Forelimb muscle (tissue), 1 donor: Measurements from ENCODE around the gene ETV7. TPM values are rescaled to one million over a fixed set of nuclear protein-coding genes. Genes with fewer than 3 reads are reported as not detected.
A peak's percentile ranks its signal among the peaks of the same experiment; 100 is the strongest.
"Not testable (repeated sequence)": the region's sequence is repeated elsewhere in the genome, so short reads cannot be mapped to it uniquely, and the experiment has no call there.

Experiments
- DNase-seq: peaks from one replicate; pipeline ENCODE4 v3.0.0-alpha.2; 2013; ENCODE audit warnings: low read depth
- polyA plus RNA-seq: library from polyadenylated mRNA; unstranded; fragments of 120-200 nt; gene quantifications from one replicate; pipeline ENCODE4 v1.2.1, GENCODE V29; 2013; ENCODE audit not compliant: insufficient read length

Gene ETV7
- polyA plus RNA-seq, 1 donor: not detected

- no peak for DNase-seq
These were observed 22.6 kb downstream of the ETV7 start for GRCh38 chr6:36364669-36365479.

DNA sequence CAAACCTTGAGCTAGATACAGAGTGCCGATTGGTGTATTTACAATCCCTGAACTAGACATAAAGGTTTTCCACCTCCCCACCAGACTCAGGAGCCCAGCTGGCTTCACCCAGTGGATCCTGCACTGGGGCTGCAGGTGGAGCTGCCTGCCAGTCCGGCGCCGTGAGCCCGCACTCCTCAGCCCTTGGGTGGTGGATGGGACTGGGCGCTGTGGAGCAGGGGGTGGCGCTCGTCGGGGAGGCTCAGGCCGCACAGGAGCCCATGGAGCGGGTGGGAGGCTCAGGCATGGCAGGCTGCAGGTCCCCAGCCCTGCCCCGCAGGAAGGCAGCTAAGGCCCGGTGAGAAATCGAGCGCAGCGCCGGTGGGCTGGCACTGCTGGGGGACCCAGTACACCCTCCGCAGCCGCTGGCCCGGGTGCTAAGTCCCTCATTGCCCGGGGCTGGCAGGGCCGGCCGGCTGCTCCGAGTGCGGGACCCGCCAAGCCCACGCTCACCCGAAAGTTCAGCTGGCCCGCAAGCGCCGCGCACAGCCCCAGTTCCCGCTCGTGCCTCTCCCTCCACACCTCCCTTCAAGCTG lies 23.3 kb downstream of the ETV7 start:
- not testable (repeated sequence) for DNase-seq

- not testable (repeated sequence) for DNase-seq
These were observed 24.1 kb downstream of the ETV7 start for GRCh38 chr6:36363371-36363752.

- DNase-seq: no peak
These were observed 24.7 kb downstream of the ETV7 start for GRCh38 chr6:36362551-36363370.

DNA sequence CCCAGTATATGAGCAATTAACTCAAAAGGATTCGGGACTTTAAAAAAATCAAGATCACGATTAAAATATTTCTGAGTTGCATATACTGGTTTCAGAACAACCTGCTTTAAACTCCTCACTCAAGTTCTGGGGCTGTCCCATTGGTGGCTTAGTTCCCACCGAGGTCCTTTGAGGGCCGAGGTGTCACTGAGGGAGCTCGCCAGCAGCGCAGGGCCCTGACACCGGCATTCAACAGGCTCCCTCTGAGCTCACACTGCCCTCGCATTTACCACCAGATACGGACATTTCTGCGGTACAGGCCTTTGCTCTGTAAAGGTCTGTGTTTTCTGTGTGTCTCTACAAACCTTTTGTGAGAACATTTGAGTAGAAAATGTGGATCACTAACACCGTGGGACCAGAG lies 26.4 kb downstream of the ETV7 start:
- DNase-seq: no peak

- DNase-seq: peak; percentile 55
These were observed 27.0 kb downstream of the ETV7 start for GRCh38 chr6:36360241-36361054.

DNA sequence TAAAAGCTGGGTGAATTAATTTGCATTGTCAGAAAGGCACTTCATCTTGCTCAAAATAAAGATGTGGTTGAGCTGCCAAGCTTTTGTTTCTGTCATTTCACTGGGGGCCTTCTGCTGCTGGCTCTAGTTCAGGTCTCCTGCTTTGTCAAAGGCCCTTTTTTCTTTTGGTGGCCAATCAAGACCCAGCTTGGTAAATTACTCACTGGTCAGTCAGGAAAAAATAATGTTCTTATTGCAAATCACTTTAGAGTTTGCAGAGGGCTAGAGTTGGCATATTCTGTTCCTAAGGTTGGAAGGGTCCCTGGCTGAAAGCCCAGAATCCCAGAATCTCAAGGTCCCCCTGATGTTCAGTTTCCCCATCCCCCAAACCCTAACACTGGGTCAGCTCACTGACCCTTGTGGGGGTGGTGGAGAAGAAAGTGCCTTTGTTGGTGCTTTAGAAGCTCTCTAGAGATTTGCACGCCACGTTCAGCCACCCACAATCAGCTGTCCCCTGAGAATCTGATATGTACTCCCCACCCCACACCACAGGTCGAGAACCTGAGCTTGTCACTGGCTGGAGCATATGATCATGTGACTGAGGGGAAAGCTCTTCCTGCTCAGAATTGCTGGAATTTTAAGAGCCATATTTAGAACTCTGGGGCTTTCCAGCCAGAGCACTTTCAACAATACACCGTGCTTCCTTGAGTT lies 29.1 kb downstream of the ETV7 start:
- DNase-seq: no peak

GRCh38 chr6:36357872-36358225 lies 29.6 kb downstream of the ETV7 start:
- no peak for DNase-seq

DNA sequence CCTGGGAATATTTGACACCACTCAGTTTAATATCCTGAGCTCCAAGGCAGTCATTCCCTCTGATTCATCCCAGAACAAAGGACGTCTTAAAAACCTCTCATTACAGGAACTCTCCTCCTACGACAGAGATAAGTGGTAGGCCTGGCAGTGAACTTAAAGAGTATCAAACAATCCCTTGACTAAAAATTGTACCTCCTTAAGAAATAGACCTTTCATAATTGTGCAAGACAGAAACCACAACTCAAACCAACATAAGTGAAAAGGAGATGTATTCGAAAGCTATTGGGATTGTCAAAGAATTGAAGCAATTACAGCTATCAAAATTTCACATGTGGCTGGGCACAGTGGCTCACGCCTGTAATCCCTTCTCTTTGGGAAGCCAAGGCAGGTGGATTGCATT lies 31.6 kb downstream of the ETV7 start:
- no peak for DNase-seq

- DNase-seq: no peak
These were observed 34.0 kb downstream of the ETV7 start for GRCh38 chr6:36353411-36353915.

DNA sequence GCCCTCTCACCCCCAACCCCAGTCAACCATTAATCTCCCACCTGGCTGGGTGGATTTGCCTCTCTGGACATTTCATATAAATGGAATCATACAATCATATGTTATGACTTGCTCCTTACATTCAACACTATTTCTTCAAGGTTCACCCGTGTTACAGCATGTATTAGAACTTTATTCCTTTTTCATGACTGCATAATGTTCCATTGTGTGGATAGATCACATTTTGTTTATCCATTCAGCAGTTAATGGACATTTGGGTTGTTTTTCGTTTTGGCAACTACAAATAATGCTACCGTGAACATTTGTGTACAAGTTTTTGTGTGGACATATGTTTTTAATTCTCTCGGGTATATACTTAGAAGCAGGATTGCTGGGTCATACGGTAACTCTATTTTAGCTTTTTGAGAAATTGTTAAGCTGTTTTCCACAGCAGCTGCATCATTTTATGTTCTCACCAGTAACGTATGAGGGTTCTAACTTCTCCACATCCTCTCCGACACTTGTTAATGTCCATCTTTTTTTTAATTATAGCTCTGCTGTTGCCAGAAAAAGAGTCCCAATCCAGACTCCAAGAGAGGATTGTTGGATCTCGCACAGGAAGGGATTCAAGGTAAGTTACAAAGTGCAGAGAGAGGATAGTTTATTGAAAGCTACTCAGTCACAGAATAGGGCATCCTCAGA lies 34.9 kb downstream of the ETV7 start:
- no peak for DNase-seq

DNA sequence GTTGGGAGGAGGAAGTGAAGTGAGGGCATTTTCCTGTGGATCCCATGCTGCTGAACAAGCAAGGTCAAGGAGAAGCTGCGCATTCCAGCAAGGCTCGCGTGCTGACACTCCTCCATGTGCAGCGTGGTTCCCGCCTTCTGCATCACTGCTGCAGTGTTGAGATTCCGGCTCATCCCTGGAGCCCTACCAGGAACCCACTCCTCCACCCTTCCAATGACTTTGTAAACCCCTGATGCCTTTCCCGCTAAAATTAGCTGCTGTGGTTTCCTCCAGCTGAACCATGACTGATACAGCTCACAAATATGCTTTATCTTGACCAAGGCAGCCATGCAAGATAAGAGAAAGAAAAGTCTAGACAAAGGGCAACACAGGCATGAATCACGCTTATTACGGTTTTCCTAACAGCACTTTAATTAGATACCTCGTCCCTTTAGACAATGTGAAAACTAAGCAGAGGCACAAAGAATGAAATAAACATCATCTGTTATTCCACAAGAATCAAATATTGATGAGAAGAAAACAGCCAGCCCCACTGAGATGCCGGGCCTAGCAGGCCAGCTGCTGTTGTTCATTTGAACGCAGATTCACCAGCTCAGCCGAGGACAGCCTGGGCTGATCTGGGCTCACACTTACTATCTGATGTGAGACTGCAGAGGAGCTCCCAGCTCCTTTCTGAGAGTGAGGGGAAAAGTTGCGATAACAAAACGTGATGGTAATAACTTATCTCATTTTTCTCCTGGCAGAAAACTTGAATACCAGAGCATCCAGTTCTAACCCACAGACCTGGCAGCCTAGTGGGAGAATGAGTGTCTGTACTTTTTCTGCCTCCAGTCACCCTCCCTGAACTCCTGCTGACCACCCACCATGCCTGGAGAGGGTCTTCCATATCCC lies 36.5 kb downstream of the ETV7 start:
- DNase-seq: no peak

DNA sequence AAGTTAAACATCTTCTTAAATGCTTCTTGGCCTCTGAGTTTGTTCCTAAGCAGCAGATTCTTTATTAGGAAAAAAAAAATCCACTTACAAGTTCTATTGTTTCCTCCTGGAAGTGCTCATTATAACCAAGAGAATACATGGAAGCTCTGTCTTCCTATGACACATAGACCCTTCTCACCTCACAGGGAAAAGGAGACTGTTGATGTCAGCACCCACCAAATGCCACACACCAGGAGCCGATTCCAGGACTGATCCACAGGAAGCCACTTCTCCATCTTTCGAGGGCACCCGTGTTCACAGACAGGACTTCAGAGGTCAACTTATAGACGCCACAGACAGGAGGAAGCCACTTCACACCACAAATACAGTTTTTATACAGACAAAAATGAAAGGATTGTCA lies 37.4 kb downstream of the ETV7 start:
- no peak for DNase-seq

DNA sequence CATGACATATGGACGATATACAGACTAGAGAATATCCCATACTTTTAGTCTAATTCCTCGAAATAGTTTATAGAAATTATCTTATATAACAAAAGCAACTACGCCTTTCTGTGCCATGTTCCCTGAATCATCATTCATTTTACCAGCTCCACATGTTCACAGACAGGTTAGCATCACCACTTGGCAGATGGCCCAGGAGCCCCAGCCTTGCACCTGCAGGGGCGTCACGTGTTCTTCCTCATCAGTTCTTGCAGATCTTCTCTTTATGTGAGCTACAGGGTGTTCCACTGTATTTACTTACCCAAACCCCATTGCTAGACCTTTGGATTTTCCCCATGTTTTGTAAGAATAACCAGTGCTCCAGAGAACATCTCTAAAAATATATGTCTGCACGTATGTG lies 38.2 kb downstream of the ETV7 start:
- no peak for DNase-seq

DNA sequence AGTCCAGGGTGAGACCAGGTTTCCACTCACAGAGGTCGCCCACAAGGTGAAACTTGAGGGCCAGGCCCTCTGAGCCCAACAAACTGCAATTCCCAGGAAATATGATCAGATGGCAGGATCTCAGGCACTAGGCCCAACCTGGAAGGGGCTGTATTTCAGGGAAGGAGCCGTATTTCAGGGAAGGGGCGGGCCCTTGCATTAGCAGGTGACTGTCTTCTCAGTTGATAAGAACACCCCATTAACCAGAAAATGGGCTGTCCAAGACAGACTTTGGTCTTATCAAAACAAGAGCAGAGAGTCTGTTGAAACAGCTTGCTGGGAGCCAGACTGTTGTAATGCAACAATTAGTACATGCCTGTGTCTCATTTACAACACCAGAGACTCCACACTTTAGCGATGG lies 39.8 kb downstream of the ETV7 start:
- no peak for DNase-seq

DNA sequence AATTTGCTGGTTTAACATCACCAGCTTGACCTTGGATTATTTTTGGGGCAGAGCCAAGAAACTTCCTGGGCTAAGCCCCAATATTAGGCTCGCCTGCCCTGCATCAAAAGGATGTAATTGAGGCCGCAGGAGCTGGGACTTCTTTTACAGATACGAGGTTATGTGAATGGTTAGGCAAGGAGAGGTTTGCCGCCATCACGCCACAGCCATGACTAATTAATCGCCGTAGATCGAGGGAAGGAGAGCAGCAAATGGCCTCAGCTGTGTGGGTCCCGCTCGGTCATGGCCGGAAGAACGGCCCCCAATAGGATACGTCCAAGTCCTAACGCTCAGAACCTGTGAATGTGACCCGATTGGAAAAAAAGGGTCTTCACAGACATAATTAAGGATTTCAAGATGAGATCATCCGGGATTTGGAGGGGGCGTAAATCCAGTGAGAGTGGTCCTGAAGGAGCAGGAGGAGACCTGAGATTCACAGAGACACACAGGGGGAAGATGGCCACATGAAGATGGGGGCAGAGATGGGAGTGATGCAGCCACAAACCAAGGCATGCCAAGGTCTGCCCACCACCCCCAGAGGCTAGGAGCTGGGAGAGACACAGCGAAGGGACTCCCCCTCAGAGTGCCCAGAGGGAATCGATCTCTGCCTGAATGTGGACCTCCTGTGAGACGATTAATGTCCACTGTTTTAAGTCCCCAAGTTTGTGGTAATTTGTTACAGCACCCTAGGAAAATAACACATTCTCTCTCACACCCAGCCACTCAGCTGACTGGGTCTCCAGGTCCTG lies 40.8 kb downstream of the ETV7 start:
- no peak for DNase-seq

- no peak for DNase-seq
These were observed 41.6 kb downstream of the ETV7 start for GRCh38 chr6:36345681-36346466.
